NCI-H146 (cell line): ENCODE data around the gene PRSS33.

Experiments
- DNase-seq: peaks from one replicate; lab custom pipeline; 2025; lab: John Stamatoyannopoulos, UW

The PRSS33 gene

GRCh38 chr16:2787406-2787805 lies at the start of gene PRSS33:
Gene PRSS33 (minus strand): TSS chr16:2787560. CDS start chr16:2786547, 1,013 bp downstream.
- no peak for DNase-seq

- no peak for DNase-seq
Measured at GRCh38 chr16:2836646-2837508, 49.5 kb upstream of the PRSS33 start.

GRCh38 chr16:2835638-2836493 lies 48.5 kb upstream of the PRSS33 start:
- no peak for DNase-seq

GRCh38 chr16:2834968-2835367 lies 47.6 kb upstream of the PRSS33 start:
- no peak for DNase-seq

- DNase-seq: no peak
Measured at GRCh38 chr16:2833776-2834175, 46.4 kb upstream of the PRSS33 start.

GRCh38 chr16:2831203-2831602 lies 43.8 kb upstream of the PRSS33 start:
- DNase-seq: no peak

- DNase-seq: no peak
Measured at GRCh38 chr16:2830355-2830695, 43.0 kb upstream of the PRSS33 start.

- DNase-seq: no peak
Measured at GRCh38 chr16:2829501-2830354, 42.4 kb upstream of the PRSS33 start, which contains the start of gene ZG16B. Gene ZG16B (plus strand): TSS chr16:2830303. CDS start chr16:2830442, 139 bp downstream.

- DNase-seq: no peak
Measured at GRCh38 chr16:2828876-2829430, 41.6 kb upstream of the PRSS33 start.

- no peak for DNase-seq
Measured at GRCh38 chr16:2828521-2828840, 41.1 kb upstream of the PRSS33 start.

GRCh38 chr16:2827831-2828520 lies 40.6 kb upstream of the PRSS33 start:
- DNase-seq: no peak

GRCh38 chr16:2827374-2827791 lies 40.0 kb upstream of the PRSS33 start:
- DNase-seq: no peak

GRCh38 chr16:2826591-2827373 lies 39.4 kb upstream of the PRSS33 start:
- DNase-seq: no peak

- DNase-seq: no peak
Measured at GRCh38 chr16:2825906-2826305, 38.5 kb upstream of the PRSS33 start.

- no peak for DNase-seq
Measured at GRCh38 chr16:2825049-2825742, 37.8 kb upstream of the PRSS33 start.

GRCh38 chr16:2824626-2825025 lies 37.3 kb upstream of the PRSS33 start:
- no peak for DNase-seq

- DNase-seq: no peak
Measured at GRCh38 chr16:2822496-2822895, 35.1 kb upstream of the PRSS33 start.

- DNase-seq: no peak
Measured at GRCh38 chr16:2822158-2822495, 34.8 kb upstream of the PRSS33 start.

GRCh38 chr16:2821487-2822157 lies 34.3 kb upstream of the PRSS33 start:
- DNase-seq: no peak
